ENCODE measurements around the gene LRRC43.
A peak's percentile ranks its signal among the peaks of the same experiment; 100 is the strongest.

LRRC43 gene

DNA sequence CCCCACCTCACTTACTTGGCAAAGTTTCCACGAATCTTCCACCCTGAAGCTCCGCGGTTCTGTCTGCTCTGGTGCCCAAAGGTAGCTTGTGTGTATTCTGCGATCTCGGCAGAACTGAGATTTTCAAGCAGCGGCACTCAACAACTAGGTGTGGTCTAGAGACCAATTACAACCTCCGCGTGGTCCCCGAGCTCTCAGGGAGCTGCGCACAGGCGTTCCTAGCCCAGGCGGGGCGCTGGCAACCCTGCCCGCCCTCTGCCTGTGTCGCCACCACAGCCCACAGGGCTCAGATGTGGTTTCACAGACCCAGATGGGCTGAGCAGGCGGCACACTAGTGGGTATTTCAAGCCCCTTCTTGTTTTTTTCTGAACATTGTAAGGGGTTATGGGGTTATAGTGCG, 44.4 kb downstream of the LRRC43 start:
- no peak overlapping the region for H2AK5ac ChIP-seq (ENCODE audit: low read depth, low read length)
- no CpG with 5 or more reads among the region's 17 CpGs for WGBS, 2 donors (ENCODE audit: extremely low coverage in 2 of 2, insufficient read length in 2 of 2, insufficient replicate concordance in 1 of 2)

DNA sequence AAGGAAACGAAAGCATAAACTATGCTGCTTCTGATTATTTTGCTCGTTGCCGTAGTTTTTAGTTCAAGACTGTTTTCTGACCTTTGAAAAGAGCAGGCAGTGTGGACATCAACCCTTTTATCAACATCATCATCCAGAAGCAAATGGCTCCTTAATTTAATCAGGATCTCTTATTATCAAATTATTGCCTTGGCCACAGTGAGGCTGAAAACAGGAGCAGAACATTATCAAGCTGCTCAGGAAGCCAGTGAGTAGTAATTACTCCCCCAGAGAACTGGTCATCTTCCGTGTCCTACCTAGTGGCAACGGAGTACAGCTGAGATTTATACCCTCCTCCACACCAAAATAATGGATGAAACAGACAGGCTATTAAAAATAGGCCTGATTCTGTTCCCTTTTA, 45.2 kb downstream of the LRRC43 start:
- Histone ChIP-seq H2BK15ac (ENCODE audit: low read length) (no peak overlapping the region), H2BK12ac (ENCODE audit: low read length) (no peak overlapping the region), H3K23ac (ENCODE audit: low read depth, low read length, poor library complexity) (no peak overlapping the region), H3K27ac (replicated peaks; ENCODE audit: low read length) (no peak overlapping the region), H3K4me1 (ENCODE audit: control insufficient read depth in 2 of 2, insufficient read depth in 1 of 2, low read depth in 1 of 2, low read length in 2 of 2) (peaks cover 11 to 23% of the 10 kb centered on the region in 2 donors), H3K27me3 (ENCODE audit: control insufficient read depth in 3 of 3, insufficient read depth in 3 of 3, low read depth in 1 of 3, low read length in 3 of 3) (no peaks in the 10 kb centered on the region), H4K91ac (ENCODE audit: low read depth, low read length, poor library complexity) (no peak overlapping the region), H3K4me2 (ENCODE audit: insufficient read depth, low read length, poor library complexity, severe bottlenecking) (no peak overlapping the region), H3K9ac (ENCODE audit: low read depth, low read length, poor library complexity) (no peak overlapping the region), H3K9me3 (replicated peaks in 1 of 2; ENCODE audit: control insufficient read depth in 2 of 2, insufficient read depth in 1 of 2, low read depth in 1 of 2, low read length in 2 of 2) (no peaks in the 10 kb centered on the region), H2AK5ac (ENCODE audit: low read depth, low read length) (no peak overlapping the region), H2AFZ (ENCODE audit: low read length) (no peak overlapping the region), H3K14ac (ENCODE audit: low read length) (no peak overlapping the region), H4K8ac (ENCODE audit: low read depth, low read length) (no peak overlapping the region), H3K36me3 (replicated peaks in 1 of 2; ENCODE audit: control insufficient read depth in 2 of 2, insufficient read depth in 2 of 2, low read length in 2 of 2) (peaks cover 9 to 46% of the 10 kb centered on the region in 2 donors), H2BK5ac (ENCODE audit: low read length) (no peak overlapping the region), H3K79me1 (ENCODE audit: low read depth, low read length) (peaks cover 4% of the 10 kb centered on the region), H2BK120ac (ENCODE audit: low read depth, low read length) (no peak overlapping the region), H3K4ac (ENCODE audit: low read length) (no peak overlapping the region), H3K4me3 (ENCODE audit: low read length in 2 of 2) (no peak overlapping the region), H3K18ac (ENCODE audit: low read length) (no peak overlapping the region)
- DNase-seq (ENCODE audit: low spot score), result no peak
- WGBS, 2 donors (ENCODE audit: extremely low coverage in 2 of 2, insufficient read length in 2 of 2, insufficient replicate concordance in 1 of 2), result no CpG with 5 or more reads among the region's 5 CpGs

More for the DNA sequence above, 44.4 kb downstream of the LRRC43 start:
- Histone ChIP-seq H3K36me3 (replicated peaks in 1 of 2; ENCODE audit: control insufficient read depth in 2 of 2, insufficient read depth in 2 of 2, low read length in 2 of 2) (peaks cover 11 to 48% of the 10 kb centered on the region in 2 donors), H3K79me1 (ENCODE audit: low read depth, low read length) (peaks cover 4% of the 10 kb centered on the region), H2BK120ac (ENCODE audit: low read depth, low read length) (no peak overlapping the region), H3K9ac (ENCODE audit: low read depth, low read length, poor library complexity) (no peak overlapping the region), H3K4ac (ENCODE audit: low read length) (no peak overlapping the region), H3K4me3 (ENCODE audit: low read length in 2 of 2) (no peak overlapping the region), H3K18ac (ENCODE audit: low read length) (no peak overlapping the region), H3K27ac (replicated peaks; ENCODE audit: low read length) (no peak overlapping the region), H2BK12ac (ENCODE audit: low read length) (no peak overlapping the region), H3K9me3 (replicated peaks in 1 of 2; ENCODE audit: control insufficient read depth in 2 of 2, insufficient read depth in 1 of 2, low read depth in 1 of 2, low read length in 2 of 2) (no peaks in the 10 kb centered on the region), H3K14ac (ENCODE audit: low read length) (no peak overlapping the region), H4K8ac (ENCODE audit: low read depth, low read length) (no peak overlapping the region), H4K91ac (ENCODE audit: low read depth, low read length, poor library complexity) (no peak overlapping the region), H3K27me3 (ENCODE audit: control insufficient read depth in 3 of 3, insufficient read depth in 3 of 3, low read depth in 1 of 3, low read length in 3 of 3) (no peaks in the 10 kb centered on the region), H3K4me2 (ENCODE audit: insufficient read depth, low read length, poor library complexity, severe bottlenecking) (no peak overlapping the region), H3K4me1 (ENCODE audit: control insufficient read depth in 2 of 2, insufficient read depth in 1 of 2, low read depth in 1 of 2, low read length in 2 of 2) (peaks cover 15 to 26% of the 10 kb centered on the region in 2 donors), H2BK15ac (ENCODE audit: low read length) (no peak overlapping the region), H3K23ac (ENCODE audit: low read depth, low read length, poor library complexity) (no peak overlapping the region), H2BK5ac (ENCODE audit: low read length) (no peak overlapping the region), H2AFZ (ENCODE audit: low read length) (no peak overlapping the region)
- DNase-seq (ENCODE audit: low spot score), result no peak

DNA sequence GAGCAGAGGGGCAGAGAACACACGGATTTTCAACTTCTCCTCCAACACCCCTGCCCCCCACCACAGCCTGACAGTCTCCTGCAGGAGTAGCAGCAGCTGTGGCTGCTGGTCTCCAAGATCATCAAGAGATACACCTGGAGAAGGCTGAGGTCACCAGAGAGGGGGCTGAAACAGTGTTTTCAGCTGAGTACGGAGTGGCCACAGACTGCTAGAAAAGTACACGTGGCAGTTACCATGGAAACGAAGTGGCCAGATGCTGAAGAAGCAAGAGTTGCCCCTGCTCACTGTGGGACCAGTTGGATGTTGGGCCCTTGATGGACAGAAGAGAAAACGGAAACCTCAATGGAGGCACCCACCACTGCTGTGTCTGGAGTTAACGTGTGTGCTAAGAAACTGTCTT, 47.9 kb downstream of the LRRC43 start:
- peaks cover 13 to 56% of the 10 kb centered on the region in 2 donors for H3K36me3 ChIP-seq (replicated peaks in 1 of 2; ENCODE audit: control insufficient read depth in 2 of 2, insufficient read depth in 2 of 2, low read length in 2 of 2)
- no CpG with 5 or more reads among the region's 6 CpGs for WGBS, 2 donors (ENCODE audit: extremely low coverage in 2 of 2, insufficient read length in 2 of 2, insufficient replicate concordance in 1 of 2)
- H3K14ac ChIP-seq (ENCODE audit: low read length), result no peak overlapping the region
- H2AFZ ChIP-seq (ENCODE audit: low read length), result no peak overlapping the region
- H2BK120ac ChIP-seq (ENCODE audit: low read depth, low read length), result no peak overlapping the region
- no peak overlapping the region for H3K4ac ChIP-seq (ENCODE audit: low read length)
- H4K91ac ChIP-seq (ENCODE audit: low read depth, low read length, poor library complexity), result no peak overlapping the region
- H2BK15ac ChIP-seq (ENCODE audit: low read length), result no peak overlapping the region
- no peak overlapping the region for H2BK5ac ChIP-seq (ENCODE audit: low read length)
- H3K27me3 ChIP-seq (ENCODE audit: control insufficient read depth in 3 of 3, insufficient read depth in 3 of 3, low read depth in 1 of 3, low read length in 3 of 3), result no peaks in the 10 kb centered on the region
- no peak overlapping the region for H4K8ac ChIP-seq (ENCODE audit: low read depth, low read length)
- peak overlapping the region; percentile 25 for H3K9ac ChIP-seq (ENCODE audit: low read depth, low read length, poor library complexity)
- no peak overlapping the region for H3K18ac ChIP-seq (ENCODE audit: low read length)
- no peak for DNase-seq (ENCODE audit: low spot score)
- no peak overlapping the region for H2AK5ac ChIP-seq (ENCODE audit: low read depth, low read length)
- H3K4me3 ChIP-seq (ENCODE audit: low read length in 2 of 2), result no peak overlapping the region
- H3K9me3 ChIP-seq (replicated peaks in 1 of 2; ENCODE audit: control insufficient read depth in 2 of 2, insufficient read depth in 1 of 2, low read depth in 1 of 2, low read length in 2 of 2), result no peaks in the 10 kb centered on the region
- H3K23ac ChIP-seq (ENCODE audit: low read depth, low read length, poor library complexity), result no peak overlapping the region
- no peak overlapping the region for H3K27ac ChIP-seq (replicated peaks; ENCODE audit: low read length)
- H3K4me2 ChIP-seq (ENCODE audit: insufficient read depth, low read length, poor library complexity, severe bottlenecking), result no peak overlapping the region
- H3K4me1 ChIP-seq (ENCODE audit: control insufficient read depth in 2 of 2, insufficient read depth in 1 of 2, low read depth in 1 of 2, low read length in 2 of 2), result peaks cover 5 to 6% of the 10 kb centered on the region in 2 donors
- peaks cover 3% of the 10 kb centered on the region for H3K79me1 ChIP-seq (ENCODE audit: low read depth, low read length)
- H2BK12ac ChIP-seq (ENCODE audit: low read length), result no peak overlapping the region

DNA sequence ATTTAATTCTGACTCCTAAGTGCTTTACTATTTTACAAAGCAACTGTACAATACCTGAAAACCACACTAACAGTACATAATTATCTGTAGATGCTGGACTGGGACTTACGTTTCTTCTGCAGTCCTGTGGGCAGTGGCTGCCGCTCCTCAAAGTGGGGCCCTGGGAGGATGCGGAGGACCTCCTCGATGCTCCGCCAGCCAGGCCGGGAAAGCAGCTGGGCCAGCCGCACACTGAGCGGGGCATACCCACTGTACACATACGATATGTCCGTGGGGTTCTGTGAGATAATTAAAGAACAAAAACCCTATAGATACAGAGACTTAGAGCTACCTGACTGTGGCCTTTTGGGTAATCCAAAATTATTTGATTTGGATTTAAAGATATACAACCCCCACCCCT, 49.8 kb downstream of the LRRC43 start:
- Histone ChIP-seq H3K18ac (ENCODE audit: low read length) (no peak overlapping the region), H3K4me1 (ENCODE audit: control insufficient read depth in 2 of 2, insufficient read depth in 1 of 2, low read depth in 1 of 2, low read length in 2 of 2) (no peaks in the 10 kb centered on the region), H3K36me3 (replicated peaks in 1 of 2; ENCODE audit: control insufficient read depth in 2 of 2, insufficient read depth in 2 of 2, low read length in 2 of 2) (peaks cover 13 to 63% of the 10 kb centered on the region in 2 donors), H2BK12ac (ENCODE audit: low read length) (no peak overlapping the region), H3K4me2 (ENCODE audit: insufficient read depth, low read length, poor library complexity, severe bottlenecking) (no peak overlapping the region), H4K91ac (ENCODE audit: low read depth, low read length, poor library complexity) (no peak overlapping the region), H2BK15ac (ENCODE audit: low read length) (no peak overlapping the region), H2BK120ac (ENCODE audit: low read depth, low read length) (no peak overlapping the region), H2BK5ac (ENCODE audit: low read length) (no peak overlapping the region), H3K4ac (ENCODE audit: low read length) (no peak overlapping the region), H2AK5ac (ENCODE audit: low read depth, low read length) (no peak overlapping the region), H4K8ac (ENCODE audit: low read depth, low read length) (no peak overlapping the region), H3K27ac (replicated peaks; ENCODE audit: low read length) (no peak overlapping the region), H3K23ac (ENCODE audit: low read depth, low read length, poor library complexity) (no peak overlapping the region), H3K79me1 (ENCODE audit: low read depth, low read length) (no peaks in the 10 kb centered on the region), H3K27me3 (ENCODE audit: control insufficient read depth in 3 of 3, insufficient read depth in 3 of 3, low read depth in 1 of 3, low read length in 3 of 3) (no peaks in the 10 kb centered on the region), H3K9ac (ENCODE audit: low read depth, low read length, poor library complexity) (no peak overlapping the region), H3K14ac (ENCODE audit: low read length) (peak overlapping the region; percentile 63), H3K9me3 (replicated peaks in 1 of 2; ENCODE audit: control insufficient read depth in 2 of 2, insufficient read depth in 1 of 2, low read depth in 1 of 2, low read length in 2 of 2) (no peaks in the 10 kb centered on the region), H2AFZ (ENCODE audit: low read length) (no peak overlapping the region), H3K4me3 (ENCODE audit: low read length in 2 of 2) (no peak overlapping the region)
- no peak for DNase-seq (ENCODE audit: low spot score)
- no CpG with 5 or more reads among the region's 10 CpGs for WGBS, 2 donors (ENCODE audit: extremely low coverage in 2 of 2, insufficient read length in 2 of 2, insufficient replicate concordance in 1 of 2)
